AG04450 (cell line): ENCODE results near the gene ENTR1. TPM values are rescaled to one million over a fixed set of nuclear protein-coding genes. Genes with fewer than 3 reads are reported as not detected.

ENCODE experiments used
- CTCF ChIA-PET: fragments of 300-600, 350-600 bp; formaldehyde crosslinking; extraction: SDS; loops from one replicate; lab custom pipeline; 2022; ENCODE audit warnings: antibody characterized with exemption, inconsistent platforms; lab: Charles Lee
- POLR2A ChIA-PET: fragments of 350-600 bp; formaldehyde crosslinking; extraction: SDS; loops from one replicate; lab custom pipeline; 2021; ENCODE audit warnings: antibody characterized with exemption, inconsistent platforms; lab: Yijun Ruan, JAX
- DNase-seq: peaks from one replicate; pipeline ENCODE4 v3.0.0-alpha.2; 2011; ENCODE audit warnings: low read depth, low spot score
- H3K27ac ChIP-seq: one replicate; pipeline ENCODE4 v1.5.1; 2012; ENCODE audit warnings: low read depth, low read length, control low read depth
- H3K27me3 ChIP-seq: one replicate; pipeline ENCODE4 v1.6.0; 2012; ENCODE audit warnings: low read length; ENCODE audit not compliant: control insufficient read depth, insufficient read depth
- H3K4me3 ChIP-seq: 2 replicates; pipeline ENCODE4 v1.5.1; 2011; ENCODE audit warnings: mild to moderate bottlenecking, low read depth, low read length, control low read depth
- H3K9me3 ChIP-seq: 2 replicates; pipeline ENCODE4 v1.5.1; 2012; ENCODE audit warnings: low read length; ENCODE audit not compliant: control insufficient read depth, insufficient read depth
- CTCF ChIP-seq: IDR thresholded peaks from 2 replicates; pipeline ENCODE4 v1.5.1; 2011; ENCODE audit warnings: low read depth, low read length, control low read depth, inconsistent platforms
- polyA plus RNA-seq: library from polyadenylated mRNA; depleted of rRNA; stranded (reverse); fragments of >200 nt; gene quantifications from 2 replicates; pipeline ENCODE4 v1.2.3, GENCODE V29; 2011

Gene ENTR1
- polyA plus RNA-seq, 1 experiment, result 31.5 TPM

- Histone ChIP-seq H3K27me3 (no peaks in the 10 kb centered on the region), H3K4me3 (no peak overlapping the region), H3K9me3 (no peaks in the 10 kb centered on the region; the same call in 1 of the 2 replicates), H3K27ac (no peak overlapping the region)
- POLR2A ChIA-PET, result no interaction called here
- CTCF ChIA-PET, result no interaction called here
- no peak for DNase-seq
- no peak for TF ChIP-seq CTCF
Measured at GRCh38 chr9:136448655-136449054, 38.2 kb upstream of the ENTR1 start.

- no peaks in the 10 kb centered on the region for H3K27me3 ChIP-seq
- H3K27ac ChIP-seq, result no peak overlapping the region
- TF ChIP-seq CTCF, result no peak
- DNase-seq, result no peak
- POLR2A ChIA-PET, result no interaction called here
- H3K9me3 ChIP-seq, result no peaks in the 10 kb centered on the region; the same call in 1 of the 2 replicates
- H3K4me3 ChIP-seq, result no peak overlapping the region
- CTCF ChIA-PET, result interaction anchor here (0.6 kb wide), 1 partner anchor 21 kb away, joined by 3 read pairs; no protein-coding TSS in a partner anchor
Measured at GRCh38 chr9:136447173-136447778, 36.9 kb upstream of the ENTR1 start.

- ChIA-PET CTCF (no interaction called here), POLR2A (interaction anchor here (0.7 kb wide), 1 partner anchor 40 kb away, joined by 3 read pairs; no protein-coding TSS in a partner anchor)
- H3K9me3 ChIP-seq, result no peaks in the 10 kb centered on the region; the same call in 1 of the 2 replicates
- no peak for DNase-seq
- no peak overlapping the region for H3K4me3 ChIP-seq
- no peaks in the 10 kb centered on the region for H3K27me3 ChIP-seq
- no peak overlapping the region for H3K27ac ChIP-seq
- TF ChIP-seq CTCF, result no peak
Measured at GRCh38 chr9:136445799-136446198, 35.4 kb upstream of the ENTR1 start.

- Histone ChIP-seq H3K27me3 (no peaks in the 10 kb centered on the region), H3K9me3 (no peaks in the 10 kb centered on the region; the same call in 1 of the 2 replicates), H3K27ac (no peak overlapping the region), H3K4me3 (no peak overlapping the region)
- ChIA-PET CTCF (no interaction called here), POLR2A (no interaction called here)
- no peak for TF ChIP-seq CTCF
- DNase-seq, result no peak
Measured at GRCh38 chr9:136444102-136444501, 33.7 kb upstream of the ENTR1 start.

- no peak overlapping the region for H3K27ac ChIP-seq
- TF ChIP-seq CTCF, result no peak
- no peaks in the 10 kb centered on the region; the same call in 1 of the 2 replicates for H3K9me3 ChIP-seq
- ChIA-PET POLR2A (no interaction called here), CTCF (no interaction called here)
- no peaks in the 10 kb centered on the region for H3K27me3 ChIP-seq
- H3K4me3 ChIP-seq, result no peak overlapping the region
- DNase-seq, result no peak
Measured at GRCh38 chr9:136443687-136444086, 33.3 kb upstream of the ENTR1 start.
